T-helper 1 cell (primary cell): ENCODE data around the gene ADAMTS15.
A peak's percentile ranks its signal among the peaks of the same experiment; 100 is the strongest.
"Not testable (repeated sequence)": the region's sequence is repeated elsewhere in the genome, so short reads cannot be mapped to it uniquely, and the experiment has no call there.

ENCODE experiments used
- DNase-seq, 5 donors: peaks; one replicate each; pipeline ENCODE4 v3.0.0-alpha.2; 2012 to 2020

Gene ADAMTS15

DNA sequence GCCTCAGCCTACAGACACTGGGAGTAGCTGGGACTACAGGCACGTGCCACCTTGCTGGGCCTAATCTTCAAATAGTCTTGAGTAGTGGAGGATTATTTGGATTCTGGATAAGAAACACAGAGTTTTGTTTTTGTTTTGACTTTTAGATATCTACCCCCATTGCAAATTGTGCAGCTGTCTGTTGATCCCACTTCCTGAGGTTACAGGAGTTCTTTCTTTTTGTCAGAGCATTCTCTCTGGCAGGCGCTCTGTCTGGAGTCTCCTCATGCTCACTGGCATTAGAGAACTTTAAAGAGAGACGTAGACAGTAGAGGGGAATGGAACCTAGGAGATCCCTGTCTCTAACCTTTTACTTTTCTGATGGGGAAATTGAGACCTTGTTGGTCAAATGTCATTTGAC is 12.3 kb upstream of the ADAMTS15 start:
- no peak for DNase-seq

DNA sequence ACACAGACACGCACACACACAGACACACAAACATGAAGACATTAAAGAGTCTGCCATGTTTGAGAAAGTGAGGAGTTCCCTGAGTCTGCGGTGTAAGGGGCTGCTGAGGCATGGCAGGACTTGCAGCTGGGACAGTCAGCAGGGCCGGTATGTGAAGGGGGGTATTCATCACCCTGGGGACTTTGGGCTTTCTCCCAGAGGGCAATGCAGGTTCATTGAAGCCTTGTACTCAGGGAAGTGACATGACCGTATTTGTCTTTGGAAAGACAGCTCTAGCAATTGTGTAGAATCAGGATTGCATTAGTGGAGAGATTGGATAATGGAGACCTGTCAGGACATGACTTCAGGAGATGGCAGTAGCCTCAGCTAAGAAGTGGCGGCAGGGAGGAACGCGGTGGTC is 10.6 kb upstream of the ADAMTS15 start:
- DNase-seq = no peak

DNA sequence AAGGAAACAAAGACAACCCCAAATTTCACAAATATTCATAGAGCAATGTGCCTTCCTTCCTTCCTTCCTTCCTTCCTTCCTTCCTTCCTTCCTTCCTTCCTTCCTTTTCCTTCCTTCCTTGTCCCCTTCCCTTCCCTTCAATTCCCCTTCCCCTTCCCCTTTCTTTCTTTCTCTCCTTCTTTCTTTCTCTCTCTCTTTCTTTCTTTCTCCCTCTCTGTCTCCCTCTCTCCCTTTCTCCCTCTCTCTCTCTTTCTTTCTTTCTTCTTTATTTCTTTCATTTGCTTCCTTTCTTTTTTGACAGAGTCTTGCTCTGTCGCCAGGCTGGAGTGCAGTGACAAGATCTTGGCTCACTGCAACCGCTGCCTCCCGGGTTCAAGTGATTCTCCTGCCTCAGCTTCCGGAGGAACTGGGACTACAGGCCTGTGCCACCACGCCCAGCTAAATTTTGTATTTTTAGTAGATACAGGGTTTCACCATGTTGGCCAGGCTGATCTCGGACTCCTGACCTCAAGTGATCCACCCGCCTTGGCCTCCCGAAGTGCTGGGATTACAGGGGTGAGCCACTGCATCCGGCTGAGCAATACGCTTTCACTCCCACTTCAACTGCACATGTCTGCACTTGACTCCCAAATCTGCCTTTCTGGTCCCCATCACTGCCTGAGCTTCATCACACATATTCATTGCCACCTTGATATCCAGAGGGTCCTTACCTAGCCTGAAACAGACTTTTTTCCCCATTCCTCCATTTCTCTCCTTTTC is 9.9 kb upstream of the ADAMTS15 start:
- DNase-seq = not testable (repeated sequence)

- peak in 1 of 5 donors; percentile 55 for DNase-seq
Measured at GRCh38 chr11:130439160-130439519, 9.3 kb upstream of the ADAMTS15 start.

DNA sequence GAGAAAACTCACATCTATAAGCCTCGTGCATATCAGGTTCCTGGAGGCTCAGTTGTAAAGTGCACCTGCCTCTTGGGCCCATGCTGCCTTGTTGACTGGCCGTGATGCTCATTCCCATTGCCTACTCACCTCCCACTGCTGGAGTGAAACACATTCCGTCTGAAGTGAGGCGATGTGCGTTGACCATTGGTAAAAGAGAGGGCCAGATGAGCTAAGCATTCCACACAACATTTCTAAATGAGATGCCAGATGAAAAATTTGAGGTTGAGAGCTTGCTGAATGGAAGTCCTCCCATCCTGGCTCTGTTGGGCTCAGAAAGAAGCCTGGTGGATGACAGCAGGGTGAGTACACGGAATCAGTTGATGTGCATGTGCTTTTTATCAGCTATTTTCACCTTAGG is 8.6 kb upstream of the ADAMTS15 start:
- no peak for DNase-seq

GRCh38 chr11:130441719-130442118 is 6.7 kb upstream of the ADAMTS15 start:
- no peak for DNase-seq

DNA sequence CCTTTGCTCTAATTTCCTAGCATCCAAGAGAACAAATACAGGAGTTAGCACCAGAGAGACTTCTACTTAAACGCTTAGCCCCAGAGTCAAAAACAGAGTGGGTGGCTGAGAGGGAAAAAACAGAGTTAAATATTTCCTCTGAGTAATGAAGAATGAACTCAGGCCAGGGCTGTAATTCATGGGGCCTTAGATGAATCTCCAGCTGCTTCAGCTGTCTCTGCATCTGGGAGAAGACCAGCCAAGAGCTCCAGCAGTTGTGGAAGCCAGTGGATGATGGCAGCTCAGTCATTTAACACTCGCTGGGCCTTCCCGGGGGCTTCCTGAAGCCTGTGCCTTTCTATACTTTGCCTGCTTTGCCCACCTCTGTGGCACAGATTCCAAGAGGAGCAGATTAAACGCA is 5.7 kb upstream of the ADAMTS15 start:
- no peak for DNase-seq

- DNase-seq = no peak
Measured at GRCh38 chr11:130445788-130446187, 2.7 kb upstream of the ADAMTS15 start.

- DNase-seq = no peak
Measured at GRCh38 chr11:130448039-130448415, 418 bp upstream of the ADAMTS15 start.

GRCh38 chr11:130449310-130449990 is 1.0 kb downstream of the ADAMTS15 start:
- no peak for DNase-seq

GRCh38 chr11:130449996-130450769 is 1.7 kb downstream of the ADAMTS15 start:
- no peak for DNase-seq

DNA sequence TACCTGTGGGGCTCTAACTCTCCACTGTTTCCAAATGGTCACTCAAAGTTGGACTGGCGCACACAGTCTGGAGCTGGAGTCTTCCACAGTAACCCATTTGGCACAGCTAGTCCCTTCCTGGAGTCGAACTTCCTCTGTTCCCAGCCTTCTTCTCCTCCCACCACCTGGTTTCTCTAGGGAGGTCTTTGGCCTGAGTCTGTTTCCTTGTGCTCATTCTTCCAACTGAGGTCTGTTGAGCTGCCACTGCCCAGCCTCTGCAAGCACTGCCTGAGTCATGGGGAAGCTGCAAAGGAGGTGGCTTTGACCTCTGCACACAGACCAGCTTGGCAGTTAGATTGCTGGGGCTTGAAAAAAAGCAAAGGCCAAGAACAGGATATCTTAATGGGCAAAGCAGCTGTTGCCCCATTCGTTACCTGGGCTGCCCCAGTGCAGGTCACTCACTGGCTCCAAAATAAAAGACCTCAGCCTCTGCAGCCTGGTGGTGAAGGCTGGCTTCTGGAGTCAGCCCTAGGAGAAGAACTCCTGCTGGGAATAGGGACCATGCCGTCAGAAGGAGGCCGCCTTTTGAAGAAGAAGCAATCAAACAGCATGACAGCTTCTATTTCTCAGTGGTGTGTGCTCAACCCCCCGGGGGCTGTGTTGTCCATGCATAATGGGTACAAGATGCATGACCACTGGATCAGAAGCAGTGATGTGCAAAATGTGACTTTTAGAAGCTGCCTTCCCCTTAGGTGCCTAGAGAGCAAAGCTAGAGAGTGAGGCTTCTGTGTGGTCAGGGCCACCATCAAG is 3.0 kb downstream of the ADAMTS15 start:
- no peak for DNase-seq

- DNase-seq = no peak
Measured at GRCh38 chr11:130452176-130452575, 3.7 kb downstream of the ADAMTS15 start.

GRCh38 chr11:130452940-130453339 is 4.5 kb downstream of the ADAMTS15 start:
- no peak for DNase-seq

DNA sequence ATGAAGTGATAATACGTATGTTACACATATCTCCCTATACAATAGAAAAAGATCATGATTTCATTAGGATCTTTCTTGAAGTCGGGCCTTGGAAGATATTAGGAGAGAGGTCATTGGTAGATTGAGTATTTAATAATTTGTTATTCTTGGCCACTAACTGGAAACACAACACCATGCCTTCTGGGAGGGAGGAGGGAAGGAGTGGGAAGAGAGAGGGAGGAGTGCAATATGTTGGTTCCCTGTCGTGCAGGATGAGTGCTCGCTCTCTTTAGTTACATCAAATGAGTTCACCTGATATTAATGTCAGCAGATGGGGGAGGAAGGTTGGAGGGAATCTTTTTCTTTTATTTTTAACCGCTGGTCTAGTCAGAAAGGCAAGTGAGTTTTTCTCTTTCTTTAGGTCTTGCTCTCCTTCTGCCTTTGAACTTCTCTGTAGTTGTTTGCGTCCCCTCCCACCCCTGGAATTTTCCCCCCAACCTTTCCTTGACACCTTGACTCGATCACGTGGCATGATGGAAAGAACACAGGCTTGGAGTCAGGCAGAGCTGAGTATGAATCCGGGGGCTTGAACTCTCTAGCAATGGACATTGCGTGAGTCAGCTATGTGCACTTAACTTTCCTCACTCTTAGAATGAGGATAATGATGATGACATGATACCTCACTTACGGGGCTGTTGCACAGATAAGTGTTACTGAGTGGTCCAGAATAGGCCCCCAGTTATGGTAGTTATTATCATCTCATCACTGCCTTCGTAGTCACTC is 6.2 kb downstream of the ADAMTS15 start:
- DNase-seq = no peak

GRCh38 chr11:130455483-130456127 is 7.2 kb downstream of the ADAMTS15 start:
- no peak for DNase-seq

DNA sequence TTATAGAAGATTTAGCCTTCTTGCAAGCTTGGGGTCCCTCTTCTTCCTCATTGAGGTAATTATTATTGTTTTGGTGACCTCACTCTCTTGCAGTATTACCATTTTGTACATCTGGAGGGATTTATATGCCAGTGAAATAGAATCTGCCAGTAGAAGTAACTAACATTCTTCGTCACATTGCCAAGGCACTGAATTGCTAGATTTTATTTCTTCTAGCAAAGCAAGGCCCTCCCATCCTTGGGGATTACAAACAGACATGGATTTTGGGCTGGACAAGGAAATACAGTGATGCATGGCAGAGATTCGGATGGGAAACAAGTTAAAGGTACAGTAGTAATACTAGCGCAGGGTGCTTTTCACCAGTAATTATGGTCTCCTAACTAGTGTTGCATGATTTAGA is 7.8 kb downstream of the ADAMTS15 start:
- no peak for DNase-seq

- no peak for DNase-seq
Measured at GRCh38 chr11:130457623-130458409, 9.4 kb downstream of the ADAMTS15 start.

DNA sequence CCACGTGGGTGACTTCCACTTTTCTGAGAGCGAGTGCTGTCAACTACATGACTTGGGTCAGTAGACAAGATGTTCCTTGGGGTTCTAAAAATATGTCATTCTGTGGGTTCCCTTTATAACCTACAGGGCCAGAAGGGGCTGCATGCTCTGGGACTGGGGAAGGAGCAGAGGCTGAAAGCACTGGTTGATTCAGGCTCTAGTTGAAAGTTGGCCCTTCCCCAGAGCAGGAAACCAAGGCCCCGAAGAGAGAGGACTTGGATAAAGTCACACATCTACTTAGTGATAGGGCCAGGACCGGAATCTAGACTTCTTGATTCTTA is 9.9 kb downstream of the ADAMTS15 start:
- no peak for DNase-seq

DNA sequence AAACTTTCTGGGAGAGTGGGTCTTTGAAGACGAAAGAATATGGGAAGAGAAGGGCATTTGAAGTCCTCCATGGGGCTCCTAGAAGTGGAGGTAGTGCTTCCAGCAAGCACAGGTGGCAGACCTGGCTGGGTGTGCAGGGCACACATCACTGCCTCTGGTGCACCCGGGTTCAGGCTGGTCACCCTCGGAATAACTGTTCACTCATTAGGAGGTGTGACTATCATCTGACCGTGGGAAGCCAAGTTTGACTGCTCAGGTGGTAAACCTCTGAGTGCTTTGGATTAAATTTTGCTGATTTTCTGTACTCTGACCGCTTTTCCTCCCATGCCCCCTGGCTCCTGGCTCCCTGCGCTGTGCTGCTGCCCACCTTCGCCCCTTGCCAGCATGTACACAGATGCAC is 11.1 kb downstream of the ADAMTS15 start:
- DNase-seq = no peak
